GM10266 (cell line): ENCODE results near the gene TTLL6.

Experiments used
- DNase-seq: peaks from one replicate; pipeline ENCODE4 v3.0.0; 2012; ENCODE audit errors: extremely low spot score
- TF ChIP-seq, protein P1 (sequence below): IDR thresholded peaks from 2 replicates; pipeline ENCODE4 v1.5.1; 2012; ENCODE audit warnings: mild to moderate bottlenecking, low read depth; ENCODE audit not compliant: control insufficient read depth, insufficient read depth; ENCODE audit errors: missing control alignments

The TTLL6 gene

DNA sequence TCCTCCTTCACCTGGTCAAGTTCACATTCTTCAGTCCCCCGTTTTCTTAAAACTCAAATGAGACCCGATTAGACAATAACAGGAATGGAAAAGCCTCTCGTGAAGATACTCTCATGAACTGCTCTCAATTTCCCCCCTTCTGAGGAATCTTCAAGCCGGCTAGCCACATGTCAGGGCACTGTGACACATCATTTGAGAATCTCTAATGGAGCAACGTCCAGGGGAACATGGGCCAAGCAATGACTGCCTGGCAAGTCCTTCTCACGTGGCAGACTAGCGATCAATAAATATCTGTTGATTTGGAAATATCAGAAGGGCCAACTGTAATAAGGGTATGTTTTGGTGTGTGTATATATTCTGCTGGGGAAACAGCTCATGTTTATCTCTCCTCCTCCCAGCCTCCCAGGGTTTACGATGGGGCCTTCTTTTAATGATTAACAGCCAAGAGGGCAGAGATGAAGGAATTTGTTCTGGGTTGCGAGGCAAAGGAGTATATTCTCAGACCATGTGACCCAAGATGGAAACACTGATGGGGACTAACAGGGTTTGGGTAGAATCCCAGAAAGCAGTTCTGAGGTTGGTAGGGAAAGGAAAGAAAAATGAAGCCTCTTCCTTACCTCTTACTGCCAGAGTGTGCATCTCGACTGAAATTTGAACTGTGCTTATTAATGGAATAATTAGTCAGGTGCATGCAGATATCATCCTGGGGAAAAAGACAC, 21.4 kb downstream of the TTLL6 start:
- TF ChIP-seq, protein P1, sequence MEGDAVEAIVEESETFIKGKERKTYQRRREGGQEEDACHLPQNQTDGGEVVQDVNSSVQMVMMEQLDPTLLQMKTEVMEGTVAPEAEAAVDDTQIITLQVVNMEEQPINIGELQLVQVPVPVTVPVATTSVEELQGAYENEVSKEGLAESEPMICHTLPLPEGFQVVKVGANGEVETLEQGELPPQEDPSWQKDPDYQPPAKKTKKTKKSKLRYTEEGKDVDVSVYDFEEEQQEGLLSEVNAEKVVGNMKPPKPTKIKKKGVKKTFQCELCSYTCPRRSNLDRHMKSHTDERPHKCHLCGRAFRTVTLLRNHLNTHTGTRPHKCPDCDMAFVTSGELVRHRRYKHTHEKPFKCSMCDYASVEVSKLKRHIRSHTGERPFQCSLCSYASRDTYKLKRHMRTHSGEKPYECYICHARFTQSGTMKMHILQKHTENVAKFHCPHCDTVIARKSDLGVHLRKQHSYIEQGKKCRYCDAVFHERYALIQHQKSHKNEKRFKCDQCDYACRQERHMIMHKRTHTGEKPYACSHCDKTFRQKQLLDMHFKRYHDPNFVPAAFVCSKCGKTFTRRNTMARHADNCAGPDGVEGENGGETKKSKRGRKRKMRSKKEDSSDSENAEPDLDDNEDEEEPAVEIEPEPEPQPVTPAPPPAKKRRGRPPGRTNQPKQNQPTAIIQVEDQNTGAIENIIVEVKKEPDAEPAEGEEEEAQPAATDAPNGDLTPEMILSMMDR: no peak
- DNase-seq: no peak

GRCh38 chr17:48792033-48792798, 24.8 kb downstream of the TTLL6 start:
- TF ChIP-seq, protein P1: no peak
- no peak for DNase-seq

DNA sequence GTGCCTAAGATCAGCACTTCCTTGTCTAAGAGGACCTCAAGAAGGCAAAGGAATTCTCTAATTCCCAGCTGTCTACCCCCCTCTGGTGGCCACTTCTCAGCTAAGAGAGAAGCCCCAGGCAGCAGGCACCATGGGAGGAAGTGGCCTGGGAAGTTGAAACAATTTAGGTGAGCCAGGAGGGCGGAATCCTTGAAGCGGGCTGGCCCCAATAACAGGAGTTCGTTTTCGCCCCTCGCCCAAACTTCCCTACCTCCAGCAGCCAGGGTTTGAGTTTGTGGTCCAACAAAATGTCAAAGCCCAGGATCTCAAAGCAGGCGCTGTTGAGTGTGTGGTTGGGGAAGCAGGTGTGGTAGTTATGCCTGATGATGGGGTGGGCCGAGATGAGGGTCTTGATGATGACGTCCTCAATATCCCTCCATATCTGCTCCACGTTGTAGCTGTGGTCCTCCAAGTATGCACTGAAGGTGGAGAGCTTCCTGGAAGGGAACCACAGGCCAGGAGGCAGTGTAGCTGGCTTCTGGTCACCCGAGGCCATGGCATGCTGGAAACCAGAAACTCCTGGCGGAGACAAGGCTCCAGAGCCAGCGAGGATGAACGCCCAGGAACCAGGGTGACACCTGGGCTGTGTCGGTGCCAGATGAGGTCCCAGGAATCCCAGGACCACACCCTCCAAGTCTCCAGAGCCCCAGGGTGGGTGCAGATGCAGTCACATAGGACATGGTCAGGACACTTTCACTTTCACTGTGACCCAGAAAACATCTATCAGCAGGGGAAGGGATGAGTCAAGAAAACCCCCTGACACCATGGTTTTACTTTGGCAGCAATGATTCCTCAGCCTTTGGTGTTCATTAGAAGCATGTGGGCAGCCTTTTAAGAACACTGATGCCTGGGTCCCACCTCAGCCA, 25.6 kb downstream of the TTLL6 start:
- TF ChIP-seq, protein P1: peak; percentile 67
- DNase-seq: peak; percentile 56

GRCh38 chr17:48790607-48791127, 26.4 kb downstream of the TTLL6 start:
- TF ChIP-seq, protein P1: no peak
- no peak for DNase-seq

DNA sequence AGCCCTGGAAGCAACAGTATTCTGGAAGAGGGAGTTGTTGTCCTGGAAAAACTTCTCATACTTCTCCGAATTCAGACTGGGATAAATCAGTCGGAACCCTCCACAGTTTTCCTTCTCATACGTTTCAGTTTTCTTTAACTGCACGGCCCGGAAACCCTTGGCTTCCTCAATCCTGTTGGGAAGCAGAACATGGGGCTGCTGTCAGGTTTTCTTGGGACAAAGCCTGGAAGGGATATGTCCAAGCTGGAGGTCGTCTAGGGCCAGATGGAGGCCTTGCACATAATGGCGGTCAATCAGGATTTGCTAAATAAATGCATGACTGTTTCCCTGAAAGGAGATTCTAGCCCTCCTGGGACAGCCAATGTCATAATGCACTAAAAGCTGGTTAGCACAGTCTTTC, 29.2 kb downstream of the TTLL6 start:
- no peak for DNase-seq
- TF ChIP-seq, protein P1: no peak

- TF ChIP-seq, protein P1: no peak
- no peak for DNase-seq
These were observed 37.6 kb downstream of the TTLL6 start for GRCh38 chr17:48779421-48779820.
